OCI-LY7 (cell line): ENCODE results near the gene CRELD2. TPM values are rescaled to one million over a fixed set of nuclear protein-coding genes. Genes with fewer than 3 reads are reported as not detected.

Experiments used
- BruUV-seq: library from RNA; stranded (reverse); fragments of 400-500 nt; replicated peaks from 2 replicates; lab custom pipeline; 2021; lab: Mats Ljungman, UMichigan
- CTCF ChIA-PET: fragments of 300-600 bp; sonication (Branson Sonifier 250); formaldehyde crosslinking; loops from one replicate; lab custom pipeline; 2022; ENCODE audit warnings: antibody characterized with exemption; ENCODE audit not compliant: unreplicated experiment; lab: Charles Lee
- POLR2A ChIA-PET: fragments of 300-600 bp; sonication (Branson Sonifier 250); formaldehyde crosslinking; loops from one replicate; lab custom pipeline; 2022; ENCODE audit warnings: antibody characterized with exemption; lab: Charles Lee
- DNase-seq: peaks from one replicate; pipeline ENCODE4 v3.0.0-alpha.2; 2015; ENCODE audit warnings: low spot score
- H2AFZ ChIP-seq: fragments of 200-600 bp; sonication (generic), shearing (Covaris generic); 2 replicates; pipeline ENCODE4 v1.6.1; 2014; ENCODE audit warnings: mild to moderate bottlenecking, antibody characterized with exemption, low read length, moderate library complexity
- H3K27ac ChIP-seq: fragments of 200-600 bp; sonication (generic); 2 replicates; pipeline ENCODE4 v1.5.1; 2014; ENCODE audit warnings: mixed run types, low read depth, mild to moderate bottlenecking, moderate library complexity, low read length, inconsistent platforms; ENCODE audit not compliant: poor library complexity, severe bottlenecking
- H3K36me3 ChIP-seq: fragments of 200-600 bp; sonication (generic); 2 replicates; pipeline ENCODE4 v1.6.1; 2014; ENCODE audit warnings: mild to moderate bottlenecking, antibody characterized with exemption, low read length, moderate library complexity, mixed read lengths; ENCODE audit not compliant: insufficient read depth
- H3K4me1 ChIP-seq: fragments of 200-600 bp; sonication (generic); 2 replicates; pipeline ENCODE4 v1.5.1; 2014; ENCODE audit warnings: mild to moderate bottlenecking, low read length; ENCODE audit not compliant: insufficient read depth, poor library complexity, severe bottlenecking
- H3K4me2 ChIP-seq: fragments of 200-600 bp; sonication (generic); 2 replicates; pipeline ENCODE4 v1.6.1; 2014; ENCODE audit warnings: mild to moderate bottlenecking, low read length
- H3K4me3 ChIP-seq: fragments of 200-600 bp; sonication (generic); 2 replicates; pipeline ENCODE4 v1.5.1; 2014; ENCODE audit warnings: mild to moderate bottlenecking, low read depth, low read length; ENCODE audit not compliant: poor library complexity, severe bottlenecking
- H3K79me2 ChIP-seq: fragments of 200-600 bp; sonication (generic); 2 replicates; pipeline ENCODE4 v1.6.1; 2016; ENCODE audit warnings: low read depth, mild to moderate bottlenecking, low read length, moderate library complexity, mixed read lengths; ENCODE audit not compliant: insufficient read depth
- H3K9me2 ChIP-seq: fragments of 200-600 bp; sonication (generic); 2 replicates; pipeline ENCODE4 v1.6.1; 2016; ENCODE audit warnings: mild to moderate bottlenecking, low read length, mixed read lengths; ENCODE audit not compliant: insufficient read depth
- H3K9me3 ChIP-seq: fragments of 200-600 bp; sonication (generic); 2 replicates; pipeline ENCODE4 v1.6.1; 2014; ENCODE audit warnings: mild to moderate bottlenecking, mixed run types, low read length, mixed read lengths
- H4K20me1 ChIP-seq: fragments of 200-600 bp; sonication (generic); 2 replicates; pipeline ENCODE4 v1.6.1; 2014; ENCODE audit warnings: mild to moderate bottlenecking, antibody characterized with exemption, low read length, moderate library complexity, mixed read lengths; ENCODE audit not compliant: insufficient read depth
- CTCF ChIP-seq: fragments of 200-600 bp; sonication (generic); conservative IDR thresholded peaks from 2 replicates; pipeline ENCODE4 v1.5.1; 2014; ENCODE audit warnings: mild to moderate bottlenecking, antibody characterized with exemption, low read length, moderate library complexity, mixed read lengths
- EZH2phosphoT487 ChIP-seq: fragments of 200-600 bp; sonication (generic); IDR thresholded peaks from 2 replicates; pipeline ENCODE4 v1.6.1; 2018; ENCODE audit warnings: low read depth, borderline replicate concordance, mild to moderate bottlenecking, mixed run types, antibody characterized with exemption, low read length, moderate library complexity, mixed read lengths
- intact Hi-C: fragments of 100-400 bp; cut with micrococcal nuclease; formaldehyde crosslinking; loops from one replicate; pipeline ENCODE4 v1.10.0; 2022; ENCODE audit not compliant: unreplicated experiment
- total RNA-seq, 2 experiments: library from RNA; depleted of rRNA in 1 of 2; stranded (reverse); fragments of >200 nt in 1 of 2; shearing (Covaris generic) in 1 of 2; gene quantifications; 2 replicates each; pipeline ENCODE4 v1.2.3, GENCODE V29; 2014 to 2022

CRELD2 gene
- total RNA-seq, 2 experiments from 2014 or later = 32.0 to 32.5 TPM

- Histone ChIP-seq H3K9me3 (peaks cover 2% of the 10 kb centered on the region; the same call in 1 of the 2 replicates), H3K27ac (no peak overlapping the region), H4K20me1 (no peaks in the 10 kb centered on the region), H3K4me3 (no peak overlapping the region), H3K9me2 (no peaks in the 10 kb centered on the region), H3K36me3 (peaks cover 43% of the 10 kb centered on the region), H3K79me2 (no peaks in the 10 kb centered on the region), H3K4me1 (no peaks in the 10 kb centered on the region), H2AFZ (no peak overlapping the region), H3K4me2 (no peak overlapping the region)
- no peak for DNase-seq
- TF ChIP-seq EZH2phosphoT487 (no peak), CTCF (no peak)
- ChIA-PET POLR2A (no interaction called here), CTCF (no interaction called here)
- intact Hi-C loops = no loop called here
- BruUV-seq = no TSS peak
Observed at GRCh38 chr22:49894322-49895054, 23.9 kb upstream of the CRELD2 start.

- Histone ChIP-seq H3K9me3 (no peaks in the 10 kb centered on the region), H3K4me1 (no peaks in the 10 kb centered on the region), H3K4me2 (no peak overlapping the region), H3K79me2 (no peaks in the 10 kb centered on the region), H2AFZ (no peak overlapping the region), H3K9me2 (no peaks in the 10 kb centered on the region), H3K36me3 (peaks cover 38% of the 10 kb centered on the region), H3K27ac (no peak overlapping the region), H4K20me1 (no peaks in the 10 kb centered on the region), H3K4me3 (no peak overlapping the region)
- POLR2A ChIA-PET = no interaction called here
- CTCF ChIA-PET = no interaction called here
- DNase-seq = no peak
- TF ChIP-seq CTCF = no peak
- no peak for TF ChIP-seq EZH2phosphoT487
- intact Hi-C loops = no loop called here
- BruUV-seq = no TSS peak
Observed at GRCh38 chr22:49896201-49896600, 22.2 kb upstream of the CRELD2 start.

- no peak overlapping the region for H2AFZ ChIP-seq
- H4K20me1 ChIP-seq = no peaks in the 10 kb centered on the region
- POLR2A ChIA-PET = no interaction called here
- no peaks in the 10 kb centered on the region for H3K9me2 ChIP-seq
- BruUV-seq = no TSS peak
- H3K4me2 ChIP-seq = no peak overlapping the region
- no peak overlapping the region for H3K4me3 ChIP-seq
- no peak overlapping the region for H3K27ac ChIP-seq
- DNase-seq = no peak
- no peaks in the 10 kb centered on the region for H3K79me2 ChIP-seq
- peaks cover 42% of the 10 kb centered on the region for H3K36me3 ChIP-seq
- H3K4me1 ChIP-seq = no peaks in the 10 kb centered on the region
- no peaks in the 10 kb centered on the region for H3K9me3 ChIP-seq
- no peak for TF ChIP-seq EZH2phosphoT487
- TF ChIP-seq CTCF = no peak
- CTCF ChIA-PET = no interaction called here
- intact Hi-C loops = no loop called here
Observed at GRCh38 chr22:49897015-49897684, 21.3 kb upstream of the CRELD2 start.
